ENCODE measurements around the gene MFN2.

The MFN2 gene

DNA sequence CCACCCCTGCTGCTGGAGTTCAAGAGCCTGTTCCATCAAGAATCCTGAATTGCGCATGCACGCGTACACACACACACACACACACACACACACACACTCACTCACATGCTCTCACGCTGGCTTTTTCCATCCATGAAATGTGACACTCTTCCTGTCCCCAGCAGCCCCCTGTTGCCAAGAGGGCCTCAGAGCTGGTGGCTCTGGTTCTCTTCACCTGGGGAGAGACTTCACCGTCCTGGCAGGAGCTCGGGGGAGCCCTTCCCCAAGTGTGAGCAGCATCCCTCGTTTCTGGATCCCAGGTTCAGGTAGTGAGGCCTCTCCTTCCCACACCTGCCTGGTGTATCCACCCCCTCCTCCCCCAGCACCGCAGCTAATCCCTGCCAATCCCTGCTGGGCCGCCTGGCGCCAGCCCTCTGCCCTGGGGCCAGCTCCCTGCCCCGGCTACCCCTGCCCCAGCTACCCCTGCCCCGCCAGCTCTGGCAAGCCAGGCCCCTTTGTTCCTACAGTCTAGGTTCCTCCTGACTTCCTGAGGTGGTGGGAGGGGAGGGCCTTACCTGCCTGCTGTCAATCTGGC is 35.8 kb upstream of the MFN2 start (continued):
- TF ChIP-seq INSM2 (tag by site-specific recombination; IDR thresholded peaks at IDR 0.05) = no peak; the same call in 1 of the 2 replicates
- TF ChIP-seq REPIN1 (tag by site-specific recombination; IDR thresholded peaks at IDR 0.05; ENCODE audit: low read depth) = no peak
- no peak for TF ChIP-seq ZNF529 (tag by site-specific recombination; IDR thresholded peaks at IDR 0.05; ENCODE audit: insufficient replicate concordance)
- TF ChIP-seq GLI2 (tag by site-specific recombination; IDR thresholded peaks at IDR 0.05; ENCODE audit: borderline replicate concordance, low read depth) = no peak
- TF ChIP-seq YY1 (tag by site-specific recombination; IDR thresholded peaks at IDR 0.05) = no peak
- peak; percentile 89 for TF ChIP-seq FEZF1 (tag by site-specific recombination; IDR thresholded peaks at IDR 0.05)
- peak; percentile 94 for TF ChIP-seq GLIS1 (tag by site-specific recombination; IDR thresholded peaks at IDR 0.05)
- TF ChIP-seq ZNF138 (tag by site-specific recombination; IDR thresholded peaks at IDR 0.05; ENCODE audit: borderline replicate concordance) = no peak
- peak; percentile 68 for TF ChIP-seq KLF9 (tag by site-specific recombination; IDR thresholded peaks at IDR 0.05; ENCODE audit: low read depth)
- TF ChIP-seq ZNF266 (tag by site-specific recombination; IDR thresholded peaks at IDR 0.05; ENCODE audit: low read depth) = no peak
- no peak for TF ChIP-seq ZNF404 (tag by site-specific recombination; IDR thresholded peaks at IDR 0.05)
- peak; percentile 78; the same call in 1 of the 2 replicates for TF ChIP-seq PRDM1 (tag by site-specific recombination; IDR thresholded peaks at IDR 0.05)
- no peak for TF ChIP-seq ZNF354C (tag by site-specific recombination; IDR thresholded peaks at IDR 0.05; ENCODE audit: borderline replicate concordance, low read depth)
- TF ChIP-seq ZNF777 (tag by site-specific recombination; IDR thresholded peaks at IDR 0.05; ENCODE audit: borderline replicate concordance) = no peak
- TF ChIP-seq ZNF157 (tag by site-specific recombination; IDR thresholded peaks at IDR 0.05) = peak; percentile 23; the same call in 1 of the 2 replicates
- peak; percentile 82; the same call in 1 of the 2 replicates for TF ChIP-seq ZNF416 (tag by site-specific recombination; IDR thresholded peaks at IDR 0.05)
- TF ChIP-seq GLI4 (tag by site-specific recombination; IDR thresholded peaks at IDR 0.05) = peak; percentile 84; the same call in 1 of the 2 replicates
- TF ChIP-seq ZNF274 (IDR thresholded peaks at IDR 0.05; ENCODE audit: low read length) = no peak
- no peak for TF ChIP-seq ZNF274 (tag by site-specific recombination; IDR thresholded peaks at IDR 0.05; ENCODE audit: borderline replicate concordance)
- no peak for TF ChIP-seq ZNF114 (tag by site-specific recombination; IDR thresholded peaks at IDR 0.05)
- TF ChIP-seq, protein P1, sequence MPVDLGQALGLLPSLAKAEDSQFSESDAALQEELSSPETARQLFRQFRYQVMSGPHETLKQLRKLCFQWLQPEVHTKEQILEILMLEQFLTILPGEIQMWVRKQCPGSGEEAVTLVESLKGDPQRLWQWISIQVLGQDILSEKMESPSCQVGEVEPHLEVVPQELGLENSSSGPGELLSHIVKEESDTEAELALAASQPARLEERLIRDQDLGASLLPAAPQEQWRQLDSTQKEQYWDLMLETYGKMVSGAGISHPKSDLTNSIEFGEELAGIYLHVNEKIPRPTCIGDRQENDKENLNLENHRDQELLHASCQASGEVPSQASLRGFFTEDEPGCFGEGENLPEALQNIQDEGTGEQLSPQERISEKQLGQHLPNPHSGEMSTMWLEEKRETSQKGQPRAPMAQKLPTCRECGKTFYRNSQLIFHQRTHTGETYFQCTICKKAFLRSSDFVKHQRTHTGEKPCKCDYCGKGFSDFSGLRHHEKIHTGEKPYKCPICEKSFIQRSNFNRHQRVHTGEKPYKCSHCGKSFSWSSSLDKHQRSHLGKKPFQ (tag by site-specific recombination; IDR thresholded peaks at IDR 0.05) = 0 out of 2 replicates have a peak, but pooled peaks have one; percentile 71
- TF ChIP-seq ZNF664 (tag by site-specific recombination; IDR thresholded peaks at IDR 0.05) = peak; percentile 75
- TF ChIP-seq HOXC10 (CRISPR knock-in tag; IDR thresholded peaks at IDR 0.05) = no peak
- TF ChIP-seq ZNF423 (tag by site-specific recombination; IDR thresholded peaks at IDR 0.05) = peak; percentile 84
- TF ChIP-seq, protein P2, sequence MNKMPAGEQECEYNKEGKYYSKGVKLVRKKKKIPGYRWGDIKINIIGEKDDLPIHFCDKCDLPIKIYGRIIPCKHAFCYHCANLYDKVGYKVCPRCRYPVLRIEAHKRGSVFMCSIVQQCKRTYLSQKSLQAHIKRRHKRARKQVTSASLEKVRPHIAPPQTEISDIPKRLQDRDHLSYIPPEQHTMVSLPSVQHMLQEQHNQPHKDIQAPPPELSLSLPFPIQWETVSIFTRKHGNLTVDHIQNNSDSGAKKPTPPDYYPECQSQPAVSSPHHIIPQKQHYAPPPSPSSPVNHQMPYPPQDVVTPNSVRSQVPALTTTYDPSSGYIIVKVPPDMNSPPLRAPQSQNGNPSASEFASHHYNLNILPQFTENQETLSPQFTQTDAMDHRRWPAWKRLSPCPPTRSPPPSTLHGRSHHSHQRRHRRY (tag by site-specific recombination; IDR thresholded peaks at IDR 0.05) = peak; percentile 80; the same call in 1 of the 2 replicates
- TF ChIP-seq YY2 (tag by site-specific recombination; IDR thresholded peaks at IDR 0.05) = peak; percentile 84
- TF ChIP-seq ZNF585B (tag by site-specific recombination; IDR thresholded peaks at IDR 0.05) = no peak
- TF ChIP-seq ZNF24 (tag by site-specific recombination; IDR thresholded peaks at IDR 0.05) = peak; percentile 95
- peak; percentile 30; the same call in 1 of the 2 replicates for TF ChIP-seq ZNF366 (tag by site-specific recombination; conservative IDR thresholded peaks at IDR 0.05)
- no peak for TF ChIP-seq ZNF596 (tag by site-specific recombination; IDR thresholded peaks at IDR 0.05)
- no peak for TF ChIP-seq ZNF530 (tag by site-specific recombination; IDR thresholded peaks at IDR 0.05; ENCODE audit: low read depth)
- TF ChIP-seq ZNF350 (tag by site-specific recombination; IDR thresholded peaks at IDR 0.05) = no peak
- no peak for TF ChIP-seq ZNF184 (tag by site-specific recombination; IDR thresholded peaks at IDR 0.05)
- no peak for TF ChIP-seq ZNF341 (tag by site-specific recombination; IDR thresholded peaks at IDR 0.05; ENCODE audit: low read depth)
- no peak; the same call in 1 of the 2 replicates for TF ChIP-seq ZBTB8A (tag by site-specific recombination; IDR thresholded peaks at IDR 0.05)
- TF ChIP-seq ZNF623 (tag by site-specific recombination; IDR thresholded peaks at IDR 0.05) = no peak
- TF ChIP-seq ZNF707 (tag by site-specific recombination; IDR thresholded peaks at IDR 0.05) = no peak
- peak; percentile 89; the same call in 1 of the 2 replicates for TF ChIP-seq BCL11A (tag by site-specific recombination; IDR thresholded peaks at IDR 0.05; ENCODE audit: low read depth)
